WTC11 (cell line): ENCODE measurements around the gene RAET1G.

Source experiments
- GABPB1 ChIP-seq: sonication (generic); formaldehyde crosslinking; IDR thresholded peaks from 2 replicates; pipeline ENCODE4 v1.8.1; 2023; ENCODE audit warnings: mild to moderate bottlenecking, missing genetic modification reagents
- TP53 ChIP-seq: sonication (generic); formaldehyde crosslinking; IDR thresholded peaks from 2 replicates; pipeline ENCODE4 v1.8.1; 2023; ENCODE audit warnings: mild to moderate bottlenecking, missing genetic modification reagents
- TF ChIP-seq, protein P1 (sequence below): sonication (generic); formaldehyde crosslinking; IDR thresholded peaks from 2 replicates; pipeline ENCODE4 v1.8.1; 2023; ENCODE audit warnings: mild to moderate bottlenecking, missing genetic modification reagents, borderline replicate concordance
- TF ChIP-seq, protein P2 (sequence below): fragments of 200-600 bp; IDR thresholded peaks from 2 replicates; pipeline ENCODE4 v1.8.0; 2022; ENCODE audit warnings: antibody characterized with exemption
- TF ChIP-seq, protein P3 (sequence below): sonication (generic); formaldehyde crosslinking; IDR thresholded peaks from 2 replicates; pipeline ENCODE4 v1.8.0; 2022; ENCODE audit warnings: mild to moderate bottlenecking, missing genetic modification reagents
- TF ChIP-seq, protein P4 (sequence below): sonication (generic); formaldehyde crosslinking; conservative IDR thresholded peaks from 2 replicates; pipeline ENCODE4 v1.8.1; 2022; ENCODE audit warnings: mild to moderate bottlenecking, missing genetic modification reagents
- TF ChIP-seq, protein P5 (sequence below): sonication (generic); formaldehyde crosslinking; IDR thresholded peaks from 2 replicates; pipeline ENCODE4 v1.8.0; 2023; ENCODE audit warnings: mild to moderate bottlenecking, missing genetic modification reagents

DNA sequence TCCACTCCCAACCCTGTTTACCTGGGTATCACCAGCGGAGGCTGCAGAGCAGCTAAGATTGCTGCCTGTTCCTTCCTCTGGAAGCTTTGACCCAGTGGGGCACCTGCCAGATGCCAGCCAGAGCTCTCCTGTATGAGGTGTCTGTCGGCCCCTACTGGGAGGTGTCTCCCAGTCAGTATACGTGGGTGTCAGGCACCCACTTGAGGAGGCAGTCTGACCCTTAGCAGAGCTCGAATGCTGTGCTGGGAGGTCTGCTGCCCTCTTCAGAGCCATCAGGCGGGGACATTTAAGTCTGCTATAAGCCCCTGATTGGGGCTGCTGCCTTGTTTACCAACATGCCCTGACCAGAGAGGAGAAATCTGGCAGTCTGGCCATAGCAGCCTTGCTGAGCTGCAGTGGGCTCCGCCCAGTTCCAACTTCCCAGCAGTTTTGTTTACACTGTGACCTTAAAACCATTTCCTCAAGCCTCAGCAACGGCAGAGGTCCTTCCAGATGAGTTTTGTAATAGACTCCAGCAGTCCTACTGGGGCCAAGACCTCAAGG, 27.8 kb downstream of the RAET1G start:
- TF ChIP-seq, protein P1, sequence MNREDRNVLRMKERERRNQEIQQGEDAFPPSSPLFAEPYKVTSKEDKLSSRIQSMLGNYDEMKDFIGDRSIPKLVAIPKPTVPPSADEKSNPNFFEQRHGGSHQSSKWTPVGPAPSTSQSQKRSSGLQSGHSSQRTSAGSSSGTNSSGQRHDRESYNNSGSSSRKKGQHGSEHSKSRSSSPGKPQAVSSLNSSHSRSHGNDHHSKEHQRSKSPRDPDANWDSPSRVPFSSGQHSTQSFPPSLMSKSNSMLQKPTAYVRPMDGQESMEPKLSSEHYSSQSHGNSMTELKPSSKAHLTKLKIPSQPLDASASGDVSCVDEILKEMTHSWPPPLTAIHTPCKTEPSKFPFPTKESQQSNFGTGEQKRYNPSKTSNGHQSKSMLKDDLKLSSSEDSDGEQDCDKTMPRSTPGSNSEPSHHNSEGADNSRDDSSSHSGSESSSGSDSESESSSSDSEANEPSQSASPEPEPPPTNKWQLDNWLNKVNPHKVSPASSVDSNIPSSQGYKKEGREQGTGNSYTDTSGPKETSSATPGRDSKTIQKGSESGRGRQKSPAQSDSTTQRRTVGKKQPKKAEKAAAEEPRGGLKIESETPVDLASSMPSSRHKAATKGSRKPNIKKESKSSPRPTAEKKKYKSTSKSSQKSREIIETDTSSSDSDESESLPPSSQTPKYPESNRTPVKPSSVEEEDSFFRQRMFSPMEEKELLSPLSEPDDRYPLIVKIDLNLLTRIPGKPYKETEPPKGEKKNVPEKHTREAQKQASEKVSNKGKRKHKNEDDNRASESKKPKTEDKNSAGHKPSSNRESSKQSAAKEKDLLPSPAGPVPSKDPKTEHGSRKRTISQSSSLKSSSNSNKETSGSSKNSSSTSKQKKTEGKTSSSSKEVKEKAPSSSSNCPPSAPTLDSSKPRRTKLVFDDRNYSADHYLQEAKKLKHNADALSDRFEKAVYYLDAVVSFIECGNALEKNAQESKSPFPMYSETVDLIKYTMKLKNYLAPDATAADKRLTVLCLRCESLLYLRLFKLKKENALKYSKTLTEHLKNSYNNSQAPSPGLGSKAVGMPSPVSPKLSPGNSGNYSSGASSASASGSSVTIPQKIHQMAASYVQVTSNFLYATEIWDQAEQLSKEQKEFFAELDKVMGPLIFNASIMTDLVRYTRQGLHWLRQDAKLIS (CRISPR knock-in tag) = no peak
- TF ChIP-seq GABPB1 (CRISPR knock-in tag) = no peak
- TF ChIP-seq, protein P2, sequence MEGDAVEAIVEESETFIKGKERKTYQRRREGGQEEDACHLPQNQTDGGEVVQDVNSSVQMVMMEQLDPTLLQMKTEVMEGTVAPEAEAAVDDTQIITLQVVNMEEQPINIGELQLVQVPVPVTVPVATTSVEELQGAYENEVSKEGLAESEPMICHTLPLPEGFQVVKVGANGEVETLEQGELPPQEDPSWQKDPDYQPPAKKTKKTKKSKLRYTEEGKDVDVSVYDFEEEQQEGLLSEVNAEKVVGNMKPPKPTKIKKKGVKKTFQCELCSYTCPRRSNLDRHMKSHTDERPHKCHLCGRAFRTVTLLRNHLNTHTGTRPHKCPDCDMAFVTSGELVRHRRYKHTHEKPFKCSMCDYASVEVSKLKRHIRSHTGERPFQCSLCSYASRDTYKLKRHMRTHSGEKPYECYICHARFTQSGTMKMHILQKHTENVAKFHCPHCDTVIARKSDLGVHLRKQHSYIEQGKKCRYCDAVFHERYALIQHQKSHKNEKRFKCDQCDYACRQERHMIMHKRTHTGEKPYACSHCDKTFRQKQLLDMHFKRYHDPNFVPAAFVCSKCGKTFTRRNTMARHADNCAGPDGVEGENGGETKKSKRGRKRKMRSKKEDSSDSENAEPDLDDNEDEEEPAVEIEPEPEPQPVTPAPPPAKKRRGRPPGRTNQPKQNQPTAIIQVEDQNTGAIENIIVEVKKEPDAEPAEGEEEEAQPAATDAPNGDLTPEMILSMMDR = no peak
- TF ChIP-seq, protein P3, sequence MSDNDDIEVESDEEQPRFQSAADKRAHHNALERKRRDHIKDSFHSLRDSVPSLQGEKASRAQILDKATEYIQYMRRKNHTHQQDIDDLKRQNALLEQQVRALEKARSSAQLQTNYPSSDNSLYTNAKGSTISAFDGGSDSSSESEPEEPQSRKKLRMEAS = no peak
- TF ChIP-seq TP53 = no peak
- TF ChIP-seq, protein P4, sequence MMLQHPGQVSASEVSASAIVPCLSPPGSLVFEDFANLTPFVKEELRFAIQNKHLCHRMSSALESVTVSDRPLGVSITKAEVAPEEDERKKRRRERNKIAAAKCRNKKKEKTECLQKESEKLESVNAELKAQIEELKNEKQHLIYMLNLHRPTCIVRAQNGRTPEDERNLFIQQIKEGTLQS (CRISPR knock-in tag) = no peak
- TF ChIP-seq, protein P5, sequence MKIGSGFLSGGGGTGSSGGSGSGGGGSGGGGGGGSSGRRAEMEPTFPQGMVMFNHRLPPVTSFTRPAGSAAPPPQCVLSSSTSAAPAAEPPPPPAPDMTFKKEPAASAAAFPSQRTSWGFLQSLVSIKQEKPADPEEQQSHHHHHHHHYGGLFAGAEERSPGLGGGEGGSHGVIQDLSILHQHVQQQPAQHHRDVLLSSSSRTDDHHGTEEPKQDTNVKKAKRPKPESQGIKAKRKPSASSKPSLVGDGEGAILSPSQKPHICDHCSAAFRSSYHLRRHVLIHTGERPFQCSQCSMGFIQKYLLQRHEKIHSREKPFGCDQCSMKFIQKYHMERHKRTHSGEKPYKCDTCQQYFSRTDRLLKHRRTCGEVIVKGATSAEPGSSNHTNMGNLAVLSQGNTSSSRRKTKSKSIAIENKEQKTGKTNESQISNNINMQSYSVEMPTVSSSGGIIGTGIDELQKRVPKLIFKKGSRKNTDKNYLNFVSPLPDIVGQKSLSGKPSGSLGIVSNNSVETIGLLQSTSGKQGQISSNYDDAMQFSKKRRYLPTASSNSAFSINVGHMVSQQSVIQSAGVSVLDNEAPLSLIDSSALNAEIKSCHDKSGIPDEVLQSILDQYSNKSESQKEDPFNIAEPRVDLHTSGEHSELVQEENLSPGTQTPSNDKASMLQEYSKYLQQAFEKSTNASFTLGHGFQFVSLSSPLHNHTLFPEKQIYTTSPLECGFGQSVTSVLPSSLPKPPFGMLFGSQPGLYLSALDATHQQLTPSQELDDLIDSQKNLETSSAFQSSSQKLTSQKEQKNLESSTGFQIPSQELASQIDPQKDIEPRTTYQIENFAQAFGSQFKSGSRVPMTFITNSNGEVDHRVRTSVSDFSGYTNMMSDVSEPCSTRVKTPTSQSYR = no peak
